ENCODE measurements around the gene SPX. TPM values are rescaled to one million over a fixed set of nuclear protein-coding genes. Genes with fewer than 3 reads are reported as not detected.
A peak's percentile ranks its signal among the peaks of the same experiment; 100 is the strongest.

SPX gene, protein sequence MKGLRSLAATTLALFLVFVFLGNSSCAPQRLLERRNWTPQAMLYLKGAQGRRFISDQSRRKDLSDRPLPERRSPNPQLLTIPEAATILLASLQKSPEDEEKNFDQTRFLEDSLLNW
- polyA plus RNA-seq (2013, experiment 1 of 2), result 0.37 TPM
- polyA plus RNA-seq (2013, experiment 2 of 2), result 0.53 TPM

DNA sequence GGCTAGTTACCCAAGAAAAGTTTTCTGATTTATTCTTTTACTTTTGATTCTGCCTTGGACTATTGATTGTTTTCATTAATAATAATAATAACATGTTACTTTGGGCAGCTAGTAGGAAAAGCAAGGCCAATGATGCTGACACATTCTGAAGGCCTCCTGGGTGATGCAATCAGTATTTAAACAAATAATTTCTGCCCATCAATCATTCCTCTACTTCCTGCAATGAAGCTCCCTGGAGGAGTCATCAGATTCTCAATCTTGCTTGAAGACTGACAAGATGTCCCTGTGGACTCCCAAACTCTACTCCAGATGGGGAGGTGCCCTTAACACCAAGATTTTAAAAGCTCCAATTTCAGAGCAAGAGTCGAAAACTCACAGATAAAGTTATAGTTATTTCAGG, at the start of gene SPX:
SPX (plus strand) TSS at position 244 of the 400 bp plus-strand sequence. CDS start 177 bp downstream, outside the sequence.
- Histone ChIP-seq H2BK12ac (ENCODE audit: low read length in 2 of 2) (no peak within 1 kb of the TSS), H2BK15ac (ENCODE audit: low read depth, poor library complexity, severe bottlenecking) (no peak within 1 kb of the TSS), H3K4me1 (ENCODE audit: control insufficient read depth, insufficient read depth, low read depth, low read length) (no peaks in the 10 kb centered on the region), H3K23ac (ENCODE audit: low read length in 2 of 2) (no peak within 1 kb of the TSS), H3K4me3 (ENCODE audit: insufficient read depth in 1 of 2, low read depth in 1 of 2, low read length in 2 of 2) (peak within 1 kb of the TSS in 1 of 2 experiments; percentile 89), H3K9ac (ENCODE audit: low read length) (peak within 1 kb of the TSS; percentile 67), H3K4ac (ENCODE audit: low read depth in 1 of 2, low read length in 2 of 2) (no peak within 1 kb of the TSS), H3K79me1 (replicated peaks; ENCODE audit: low read length, poor library complexity, severe bottlenecking) (no peaks in the 10 kb centered on the region), H2BK120ac (ENCODE audit: low read depth, low read length) (no peak within 1 kb of the TSS), H2AFZ (ENCODE audit: low read depth, low read length) (no peak within 1 kb of the TSS), H2BK5ac (ENCODE audit: low read depth, low read length, poor library complexity, severe bottlenecking) (no peak within 1 kb of the TSS), H3K4me2 (ENCODE audit: low read length, poor library complexity, severe bottlenecking) (peak within 1 kb of the TSS; percentile 97), H4K8ac (ENCODE audit: low read length) (no peak within 1 kb of the TSS), H3K9me3 (ENCODE audit: control insufficient read depth, low read length) (no peaks in the 10 kb centered on the region), H4K91ac (ENCODE audit: low read length) (no peak within 1 kb of the TSS), H3K18ac (ENCODE audit: low read depth in 1 of 2, low read length in 2 of 2) (no peak within 1 kb of the TSS), H3K36me3 (ENCODE audit: control insufficient read depth in 1 of 2, insufficient read depth in 2 of 2, low read depth in 1 of 2, low read length in 2 of 2) (no peaks in the 10 kb centered on the region), H3K27ac (ENCODE audit: low read length, poor library complexity, severe bottlenecking) (no peak within 1 kb of the TSS), H2AK5ac (ENCODE audit: low read length, severe bottlenecking) (no peak within 1 kb of the TSS), H3K27me3 (ENCODE audit: control insufficient read depth in 1 of 2, insufficient read depth in 1 of 2, low read length in 2 of 2) (peaks cover 0 to 15% of the 10 kb centered on the region in 2 experiments), H3K14ac (ENCODE audit: low read length in 2 of 2) (no peak within 1 kb of the TSS)
- no peak for DNase-seq
- no CpG with 5 or more reads among the region's 1 CpG for WGBS

GRCh38 chr12:21476949-21477348, 49.1 kb upstream of the SPX start:
- H3K9me3 ChIP-seq (ENCODE audit: control insufficient read depth, low read length), result no peaks in the 10 kb centered on the region
- no peaks in the 10 kb centered on the region for H3K27me3 ChIP-seq (ENCODE audit: control insufficient read depth in 1 of 2, insufficient read depth in 1 of 2, low read length in 2 of 2)
- no peak overlapping the region for H3K18ac ChIP-seq (ENCODE audit: low read depth in 1 of 2, low read length in 2 of 2)
- DNase-seq, result peak; percentile 40
- H2AFZ ChIP-seq (ENCODE audit: low read depth, low read length), result no peak overlapping the region
- no peak overlapping the region for H2BK15ac ChIP-seq (ENCODE audit: low read depth, poor library complexity, severe bottlenecking)
- H3K4me1 ChIP-seq (ENCODE audit: control insufficient read depth, insufficient read depth, low read depth, low read length), result no peaks in the 10 kb centered on the region
- no peak overlapping the region for H2BK5ac ChIP-seq (ENCODE audit: low read depth, low read length, poor library complexity, severe bottlenecking)
- H3K79me1 ChIP-seq (replicated peaks; ENCODE audit: low read length, poor library complexity, severe bottlenecking), result peaks cover 7% of the 10 kb centered on the region
- 100% methylated on average over 1 of the region's 3 CpGs for WGBS
- H4K8ac ChIP-seq (ENCODE audit: low read length), result no peak overlapping the region
- no peak overlapping the region for H3K9ac ChIP-seq (ENCODE audit: low read length)
- no peak overlapping the region for H3K4ac ChIP-seq (ENCODE audit: low read depth in 1 of 2, low read length in 2 of 2)
- H3K4me2 ChIP-seq (ENCODE audit: low read length, poor library complexity, severe bottlenecking), result no peak overlapping the region
- H2BK120ac ChIP-seq (ENCODE audit: low read depth, low read length), result no peak overlapping the region
- no peak overlapping the region for H2AK5ac ChIP-seq (ENCODE audit: low read length, severe bottlenecking)
- H4K91ac ChIP-seq (ENCODE audit: low read length), result no peak overlapping the region
- peaks cover 10 to 91% of the 10 kb centered on the region in 2 experiments for H3K36me3 ChIP-seq (ENCODE audit: control insufficient read depth in 1 of 2, insufficient read depth in 2 of 2, low read depth in 1 of 2, low read length in 2 of 2)
- no peak overlapping the region for H3K14ac ChIP-seq (ENCODE audit: low read length in 2 of 2)
- no peak overlapping the region for H2BK12ac ChIP-seq (ENCODE audit: low read length in 2 of 2)
- no peak overlapping the region for H3K23ac ChIP-seq (ENCODE audit: low read length in 2 of 2)
- H3K4me3 ChIP-seq (ENCODE audit: insufficient read depth in 1 of 2, low read depth in 1 of 2, low read length in 2 of 2), result no peak overlapping the region
- H3K27ac ChIP-seq (ENCODE audit: low read length, poor library complexity, severe bottlenecking), result no peak overlapping the region

DNA sequence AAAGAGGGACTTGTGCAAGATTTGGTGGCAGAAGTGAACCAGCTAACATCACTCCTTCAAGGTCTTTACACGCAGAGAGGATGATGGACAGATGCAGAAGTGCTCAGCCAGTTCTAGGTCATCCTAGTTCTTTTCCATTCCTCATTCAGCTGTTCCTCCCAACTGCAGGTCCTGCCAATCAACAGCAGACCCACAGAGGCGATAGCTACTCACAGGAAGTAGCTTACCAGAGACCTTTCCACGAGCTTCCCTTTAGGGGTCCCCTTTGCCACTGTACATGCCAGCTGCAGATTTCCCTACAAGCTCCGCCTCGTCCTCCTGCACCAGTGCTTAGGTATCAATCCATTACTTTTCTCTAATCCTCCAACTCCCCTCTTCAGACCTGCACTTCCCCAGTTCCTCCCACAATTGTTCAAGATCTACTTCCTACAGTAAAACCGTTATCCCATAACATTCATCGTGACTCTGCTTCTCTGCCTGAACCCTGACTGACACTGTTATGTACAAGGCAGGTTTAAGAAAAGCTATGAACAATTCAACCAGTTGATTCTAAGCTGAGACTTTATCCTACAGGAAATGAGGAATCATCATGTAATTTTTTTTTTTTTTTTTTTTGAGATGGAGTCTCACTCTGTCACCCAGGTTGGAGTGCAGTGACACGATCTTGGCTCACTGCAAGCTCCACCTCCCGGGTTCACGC, 47.2 kb upstream of the SPX start:
- 92% methylated on average over 10 of the region's 10 CpGs for WGBS
- H2BK15ac ChIP-seq (ENCODE audit: low read depth, poor library complexity, severe bottlenecking), result no peak overlapping the region
- no peak overlapping the region for H2BK12ac ChIP-seq (ENCODE audit: low read length in 2 of 2)
- H3K4me2 ChIP-seq (ENCODE audit: low read length, poor library complexity, severe bottlenecking), result no peak overlapping the region
- no peaks in the 10 kb centered on the region for H3K4me1 ChIP-seq (ENCODE audit: control insufficient read depth, insufficient read depth, low read depth, low read length)
- H4K8ac ChIP-seq (ENCODE audit: low read length), result peak overlapping the region; percentile 7
- H3K18ac ChIP-seq (ENCODE audit: low read depth in 1 of 2, low read length in 2 of 2), result no peak overlapping the region
- H3K36me3 ChIP-seq (ENCODE audit: control insufficient read depth in 1 of 2, insufficient read depth in 2 of 2, low read depth in 1 of 2, low read length in 2 of 2), result peaks cover 13 to 90% of the 10 kb centered on the region in 2 experiments
- H2AK5ac ChIP-seq (ENCODE audit: low read length, severe bottlenecking), result no peak overlapping the region
- no peak for DNase-seq
- no peak overlapping the region for H3K9ac ChIP-seq (ENCODE audit: low read length)
- H3K79me1 ChIP-seq (replicated peaks; ENCODE audit: low read length, poor library complexity, severe bottlenecking), result peaks cover 6% of the 10 kb centered on the region
- H2BK120ac ChIP-seq (ENCODE audit: low read depth, low read length), result no peak overlapping the region
- H2AFZ ChIP-seq (ENCODE audit: low read depth, low read length), result no peak overlapping the region
- H3K9me3 ChIP-seq (ENCODE audit: control insufficient read depth, low read length), result no peaks in the 10 kb centered on the region
- no peak overlapping the region for H3K4me3 ChIP-seq (ENCODE audit: insufficient read depth in 1 of 2, low read depth in 1 of 2, low read length in 2 of 2)
- no peak overlapping the region for H3K14ac ChIP-seq (ENCODE audit: low read length in 2 of 2)
- no peak overlapping the region for H2BK5ac ChIP-seq (ENCODE audit: low read depth, low read length, poor library complexity, severe bottlenecking)
- H3K23ac ChIP-seq (ENCODE audit: low read length in 2 of 2), result no peak overlapping the region
- no peak overlapping the region for H4K91ac ChIP-seq (ENCODE audit: low read length)
- no peaks in the 10 kb centered on the region for H3K27me3 ChIP-seq (ENCODE audit: control insufficient read depth in 1 of 2, insufficient read depth in 1 of 2, low read length in 2 of 2)
- no peak overlapping the region for H3K4ac ChIP-seq (ENCODE audit: low read depth in 1 of 2, low read length in 2 of 2)
- no peak overlapping the region for H3K27ac ChIP-seq (ENCODE audit: low read length, poor library complexity, severe bottlenecking)

DNA sequence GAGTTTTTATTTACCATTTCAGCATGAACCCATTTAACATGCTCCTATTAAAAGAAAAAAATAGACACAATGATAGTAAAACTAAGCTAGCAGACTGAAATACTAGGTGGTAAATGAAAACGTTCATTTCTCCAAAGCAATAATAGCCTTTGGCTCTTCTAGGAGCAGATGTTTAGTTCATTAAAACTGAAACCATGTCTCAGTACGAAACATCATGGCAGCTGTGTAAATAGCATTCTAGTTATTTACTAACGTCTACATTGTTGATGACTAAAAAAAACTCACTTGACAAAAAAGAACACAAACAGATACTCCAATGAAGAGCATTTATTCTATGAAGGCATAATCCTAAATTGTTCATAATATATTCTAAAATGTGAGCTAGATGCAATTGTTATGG, 42.6 kb upstream of the SPX start:
- H4K91ac ChIP-seq (ENCODE audit: low read length), result no peak overlapping the region
- 100% methylated on average over 2 of the region's 3 CpGs for WGBS
- no peak overlapping the region for H2AK5ac ChIP-seq (ENCODE audit: low read length, severe bottlenecking)

More for the DNA sequence above, 42.6 kb upstream of the SPX start:
- Histone ChIP-seq H3K14ac (ENCODE audit: low read length in 2 of 2) (no peak overlapping the region), H3K18ac (ENCODE audit: low read depth in 1 of 2, low read length in 2 of 2) (no peak overlapping the region), H2BK15ac (ENCODE audit: low read depth, poor library complexity, severe bottlenecking) (no peak overlapping the region), H3K4ac (ENCODE audit: low read depth in 1 of 2, low read length in 2 of 2) (no peak overlapping the region), H3K36me3 (ENCODE audit: control insufficient read depth in 1 of 2, insufficient read depth in 2 of 2, low read depth in 1 of 2, low read length in 2 of 2) (peaks cover 13 to 88% of the 10 kb centered on the region in 2 experiments), H4K8ac (ENCODE audit: low read length) (no peak overlapping the region), H3K23ac (ENCODE audit: low read length in 2 of 2) (no peak overlapping the region), H3K9ac (ENCODE audit: low read length) (no peak overlapping the region), H2BK12ac (ENCODE audit: low read length in 2 of 2) (no peak overlapping the region), H3K79me1 (replicated peaks; ENCODE audit: low read length, poor library complexity, severe bottlenecking) (peaks cover 12% of the 10 kb centered on the region), H3K9me3 (ENCODE audit: control insufficient read depth, low read length) (no peaks in the 10 kb centered on the region), H3K4me2 (ENCODE audit: low read length, poor library complexity, severe bottlenecking) (no peak overlapping the region), H3K4me1 (ENCODE audit: control insufficient read depth, insufficient read depth, low read depth, low read length) (no peaks in the 10 kb centered on the region), H2BK120ac (ENCODE audit: low read depth, low read length) (no peak overlapping the region), H2AFZ (ENCODE audit: low read depth, low read length) (no peak overlapping the region), H3K27ac (ENCODE audit: low read length, poor library complexity, severe bottlenecking) (no peak overlapping the region), H3K27me3 (ENCODE audit: control insufficient read depth in 1 of 2, insufficient read depth in 1 of 2, low read length in 2 of 2) (no peaks in the 10 kb centered on the region), H2BK5ac (ENCODE audit: low read depth, low read length, poor library complexity, severe bottlenecking) (no peak overlapping the region), H3K4me3 (ENCODE audit: insufficient read depth in 1 of 2, low read depth in 1 of 2, low read length in 2 of 2) (no peak overlapping the region)
- DNase-seq, result no peak

All from mesenchymal stem cell (in vitro differentiated cells and primary cell).